ENCODE data around the gene BASP1.

The BASP1 gene

DNA sequence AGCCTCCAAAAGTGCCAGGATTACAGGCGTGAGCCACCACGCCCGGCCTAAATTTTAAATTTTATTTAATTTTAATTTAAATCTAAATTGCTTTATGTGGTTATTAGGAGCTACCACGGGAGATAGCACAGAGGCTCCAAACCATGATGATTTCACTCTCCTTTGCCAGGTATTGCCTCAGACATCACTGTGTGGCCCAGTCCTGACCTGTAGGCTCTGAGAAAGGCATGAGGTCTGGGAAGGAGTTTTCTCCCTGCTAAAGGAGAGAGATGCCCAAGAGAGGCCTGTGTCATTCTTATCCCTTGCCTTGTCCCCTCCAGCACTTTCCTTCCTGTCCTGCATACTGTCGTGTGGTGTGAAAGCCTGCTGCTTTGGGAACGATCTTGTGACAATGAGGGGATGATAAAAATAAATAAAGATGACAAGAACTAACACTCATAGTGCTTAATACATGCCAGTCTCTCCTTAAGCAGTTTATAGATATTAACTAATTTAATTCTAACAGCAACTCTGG, 37.0 kb upstream of the BASP1 start:
- H3K4me3 ChIP-seq (ENCODE audit: low read depth, low read length) = no peak overlapping the region
- no peak for DNase-seq (ENCODE audit: low read depth)
- TF ChIP-seq, protein P1, sequence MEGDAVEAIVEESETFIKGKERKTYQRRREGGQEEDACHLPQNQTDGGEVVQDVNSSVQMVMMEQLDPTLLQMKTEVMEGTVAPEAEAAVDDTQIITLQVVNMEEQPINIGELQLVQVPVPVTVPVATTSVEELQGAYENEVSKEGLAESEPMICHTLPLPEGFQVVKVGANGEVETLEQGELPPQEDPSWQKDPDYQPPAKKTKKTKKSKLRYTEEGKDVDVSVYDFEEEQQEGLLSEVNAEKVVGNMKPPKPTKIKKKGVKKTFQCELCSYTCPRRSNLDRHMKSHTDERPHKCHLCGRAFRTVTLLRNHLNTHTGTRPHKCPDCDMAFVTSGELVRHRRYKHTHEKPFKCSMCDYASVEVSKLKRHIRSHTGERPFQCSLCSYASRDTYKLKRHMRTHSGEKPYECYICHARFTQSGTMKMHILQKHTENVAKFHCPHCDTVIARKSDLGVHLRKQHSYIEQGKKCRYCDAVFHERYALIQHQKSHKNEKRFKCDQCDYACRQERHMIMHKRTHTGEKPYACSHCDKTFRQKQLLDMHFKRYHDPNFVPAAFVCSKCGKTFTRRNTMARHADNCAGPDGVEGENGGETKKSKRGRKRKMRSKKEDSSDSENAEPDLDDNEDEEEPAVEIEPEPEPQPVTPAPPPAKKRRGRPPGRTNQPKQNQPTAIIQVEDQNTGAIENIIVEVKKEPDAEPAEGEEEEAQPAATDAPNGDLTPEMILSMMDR (conservative IDR thresholded peaks at IDR 0.05; ENCODE audit: low read depth, low read length) = no peak

GRCh38 chr5:17180864-17181723, 36.3 kb upstream of the BASP1 start:
- TF ChIP-seq, protein P1 (conservative IDR thresholded peaks at IDR 0.05; ENCODE audit: low read depth, low read length) = peak; percentile 11
- DNase-seq (ENCODE audit: low read depth) = peak; percentile 97
- no peak overlapping the region for H3K4me3 ChIP-seq (ENCODE audit: low read depth, low read length)

GRCh38 chr5:17182494-17182893, 34.9 kb upstream of the BASP1 start:
- TF ChIP-seq, protein P1 (conservative IDR thresholded peaks at IDR 0.05; ENCODE audit: low read depth, low read length) = no peak
- H3K4me3 ChIP-seq (ENCODE audit: low read depth, low read length) = no peak overlapping the region
- no peak for DNase-seq (ENCODE audit: low read depth)

DNA sequence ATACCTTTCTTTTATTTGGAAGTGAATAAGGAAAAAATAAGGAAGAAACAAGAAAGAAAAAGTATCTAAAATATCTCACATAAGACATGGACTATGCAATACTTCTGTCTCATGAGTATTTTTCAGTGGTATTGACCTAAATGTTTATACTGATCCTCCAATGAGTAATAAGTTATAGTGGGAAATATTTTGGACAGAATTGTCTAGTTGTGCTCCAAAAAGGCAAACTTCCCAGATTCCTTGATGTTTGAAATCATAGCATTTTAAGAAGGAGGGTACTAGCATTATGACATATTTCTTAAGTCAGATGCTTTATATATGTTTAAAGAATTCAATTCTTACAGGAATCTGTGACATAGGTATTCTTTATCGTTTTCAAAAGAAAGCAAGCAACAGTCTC, 34.5 kb upstream of the BASP1 start:
- DNase-seq (ENCODE audit: low read depth) = no peak
- H3K4me3 ChIP-seq (ENCODE audit: low read depth, low read length) = no peak overlapping the region
- TF ChIP-seq, protein P1 (conservative IDR thresholded peaks at IDR 0.05; ENCODE audit: low read depth, low read length) = no peak

- TF ChIP-seq, protein P1 (conservative IDR thresholded peaks at IDR 0.05; ENCODE audit: low read depth, low read length) = no peak
- H3K4me3 ChIP-seq (ENCODE audit: low read depth, low read length) = no peak overlapping the region
- DNase-seq (ENCODE audit: low read depth) = no peak
Observed at GRCh38 chr5:17183831-17184230, 33.6 kb upstream of the BASP1 start.

GRCh38 chr5:17184588-17184987, 32.8 kb upstream of the BASP1 start:
- H3K4me3 ChIP-seq (ENCODE audit: low read depth, low read length) = no peak overlapping the region
- TF ChIP-seq, protein P1 (conservative IDR thresholded peaks at IDR 0.05; ENCODE audit: low read depth, low read length) = no peak
- DNase-seq (ENCODE audit: low read depth) = no peak

- no peak for DNase-seq (ENCODE audit: low read depth)
- TF ChIP-seq, protein P1 (conservative IDR thresholded peaks at IDR 0.05; ENCODE audit: low read depth, low read length) = no peak
- H3K4me3 ChIP-seq (ENCODE audit: low read depth, low read length) = no peak overlapping the region
Observed at GRCh38 chr5:17185349-17185748, 32.1 kb upstream of the BASP1 start.

Data from choroid plexus epithelial cell (primary cell).